HepG2 (cell line): Measurements from ENCODE around the gene TMEM222. TPM values are rescaled to one million over a fixed set of nuclear protein-coding genes. Genes with fewer than 3 reads are reported as not detected.

ENCODE experiments used
- ATAC-seq: fragments of 200-7000 bp; cut with Tn5 transposase; 3 replicates; pipeline ENCODE4 v1.9.1; 2020; ENCODE audit warnings: mild to moderate bottlenecking, moderate library complexity
- BruUV-seq: library from RNA; stranded (reverse); fragments of 400-500 nt; replicated peaks from 2 replicates; lab custom pipeline; 2021; lab: Mats Ljungman, UMichigan
- CTCF ChIA-PET: fragments of 300-600 bp; formaldehyde crosslinking; extraction: SDS; loops from one replicate; lab custom pipeline; 2021; ENCODE audit warnings: low total read pairs, inconsistent platforms, low intra/inter-chr PET ratio; lab: Yijun Ruan, JAX
- POLR2A ChIA-PET: fragments of 350-600 bp; sonication (Branson Sonifier 250); formaldehyde crosslinking; loops from one replicate; lab custom pipeline; 2020; ENCODE audit warnings: antibody characterized with exemption, inconsistent platforms; lab: Yijun Ruan, JAX
- DNase-seq: peaks from one replicate; pipeline ENCODE4 v3.0.0-alpha.2; 2015; ENCODE audit warnings: low spot score
- FAIRE-seq: peaks from 3 replicates; lab custom pipeline; 2011; peaks lifted over from hg19 to GRCh38; lab: Jason Lieb, UNC
- H2AFZ ChIP-seq: one replicate; pipeline ENCODE4 v1.6.1; 2011; ENCODE audit warnings: low read length, inconsistent platforms
- H3K27ac ChIP-seq: fragments of 300-600 bp; 3 replicates; pipeline ENCODE4 v1.8.0; 2011; ENCODE audit warnings: mixed run types, mild to moderate bottlenecking, mixed read lengths, low read length, inconsistent platforms; ENCODE audit not compliant: insufficient read depth; ENCODE audit errors: extremely low read length
- H3K27me3 ChIP-seq, 2 experiments: fragments of 200-600 bp in 1 of 2; 2 replicates in 1 of 2; 3 replicates in 1 of 2; pipeline versions ENCODE4 v1.6.0 to v1.8.0; 2011; ENCODE audit warnings: low read length in 2 of 2, mild to moderate bottlenecking in 2 of 2, moderate library complexity in 2 of 2, inconsistent platforms in 1 of 2; ENCODE audit not compliant: insufficient read depth in 2 of 2, control insufficient read depth in 1 of 2
- H3K36me3 ChIP-seq, 2 experiments: fragments of 200-600 bp in 1 of 2; replicated peaks in 1 of 2; 2 replicates in 1 of 2; 3 replicates in 1 of 2; pipeline versions ENCODE4 v1.5.1 to v1.8.0; 2011; ENCODE audit warnings: low read length in 2 of 2, inconsistent platforms in 1 of 2; ENCODE audit not compliant: insufficient read depth in 2 of 2, control insufficient read depth in 1 of 2
- H3K4me1 ChIP-seq: 2 replicates; pipeline ENCODE4 v1.5.1; 2012; ENCODE audit warnings: low read length, inconsistent platforms; ENCODE audit not compliant: insufficient read depth
- H3K4me2 ChIP-seq: 2 replicates; pipeline ENCODE4 v1.6.0; 2011; ENCODE audit warnings: low read depth, low read length, inconsistent platforms
- H3K4me3 ChIP-seq, 3 experiments: fragments of 200-600 bp in 1 of 3; sonication (generic), shearing (Covaris generic) in 1 of 3; replicated peaks in 1 of 3; 2 replicates each; pipeline ENCODE4 v1.5.1; 2011 to 2016; ENCODE audit warnings: low read length in 3 of 3, inconsistent platforms in 2 of 3, low read depth in 2 of 3, mild to moderate bottlenecking in 2 of 3, control low read depth in 1 of 3, mixed read lengths in 1 of 3; ENCODE audit not compliant: insufficient read depth in 1 of 3
- H3K79me2 ChIP-seq: one replicate; pipeline ENCODE4 v1.6.1; 2011; ENCODE audit warnings: low read length, inconsistent platforms; ENCODE audit not compliant: insufficient read depth
- H3K9ac ChIP-seq: 2 replicates; pipeline ENCODE4 v1.6.0; 2011; ENCODE audit warnings: mild to moderate bottlenecking, low read depth, low read length, inconsistent platforms; ENCODE audit not compliant: insufficient read depth
- H3K9me3 ChIP-seq: 2 replicates; pipeline ENCODE4 v1.5.1; 2012; ENCODE audit warnings: mild to moderate bottlenecking, low read length
- H4K20me1 ChIP-seq: 2 replicates; pipeline ENCODE4 v1.6.0; 2011; ENCODE audit warnings: inconsistent platforms, mild to moderate bottlenecking, low read length, moderate library complexity; ENCODE audit not compliant: insufficient read depth
- ELF3 ChIP-seq: IDR thresholded peaks from 2 replicates; pipeline ENCODE4 v1.6.1; 2016; ENCODE audit warnings: missing genetic modification reagents, missing compliant biosample characterization
- FOXK1 ChIP-seq: sonication (generic); formaldehyde crosslinking; IDR thresholded peaks from 2 replicates; pipeline ENCODE4 v1.4.0; 2020; ENCODE audit warnings: low read depth, missing genetic modification reagents, borderline replicate concordance
- NR2F6 ChIP-seq, 2 experiments: IDR thresholded peaks; 2 replicates each; pipeline ENCODE4 v1.6.1; 2016; ENCODE audit warnings: antibody characterized with exemption in 1 of 2, mild to moderate bottlenecking in 1 of 2
- REL ChIP-seq: sonication (generic); formaldehyde crosslinking; conservative IDR thresholded peaks from 2 replicates; pipeline ENCODE4 v1.8.0; 2022; ENCODE audit warnings: mild to moderate bottlenecking, missing genetic modification reagents, moderate library complexity
- TEAD2 ChIP-seq: sonication (generic); formaldehyde crosslinking; IDR thresholded peaks from 2 replicates; pipeline ENCODE4 v1.9.0; 2021; ENCODE audit warnings: missing genetic modification reagents
- TMF1 ChIP-seq: sonication (generic); formaldehyde crosslinking; IDR thresholded peaks from 2 replicates; pipeline ENCODE4 v1.8.1; 2022; ENCODE audit warnings: low read depth, missing genetic modification reagents
- U2AF2 ChIP-seq: fragments of 200-400 bp; formaldehyde crosslinking; IDR thresholded peaks from 2 replicates; pipeline ENCODE4 v1.6.1; 2017; ENCODE audit warnings: low read depth, mild to moderate bottlenecking, low read length
- ZNF549 ChIP-seq: sonication (generic); formaldehyde crosslinking; IDR thresholded peaks from 2 replicates; pipeline ENCODE4 v1.5.0; 2020; ENCODE audit warnings: missing genetic modification reagents
- ZNF672 ChIP-seq: sonication (generic); formaldehyde crosslinking; IDR thresholded peaks from 2 replicates; pipeline ENCODE4 v1.8.1; 2022; ENCODE audit warnings: missing genetic modification reagents
- ZSCAN20 ChIP-seq: sonication (generic); formaldehyde crosslinking; IDR thresholded peaks from 2 replicates; pipeline ENCODE4 v1.4.0; 2020; ENCODE audit warnings: missing genetic modification reagents, mild to moderate bottlenecking, borderline replicate concordance
- WGBS: methylation state at CpG from one replicate; pipeline ENCODE4 v1.1.6; 2017; ENCODE audit warnings: low lambda C conversion rate; 5-methylcytosine and 5-hydroxymethylcytosine counted together
- in situ Hi-C: cut with HindIII; loops from 2 replicates; pipeline ENCODE4 v1.10.0; 2017; ENCODE audit warnings: low pct_unique_long_range_greater_than_20kb; ENCODE audit not compliant: extremely low pct_ligation_motif_present
- intact Hi-C: fragments of 100-400 bp; cut with micrococcal nuclease; formaldehyde crosslinking; loops from one replicate; pipeline ENCODE4 v1.10.0; 2022; ENCODE audit not compliant: unreplicated experiment
- polyA plus RNA-seq, 8 experiments: library from polyadenylated mRNA; depleted of rRNA in 3 of 8; stranded (reverse) in 7 of 8; unstranded in 1 of 8; fragments of >200 nt; fragmentation: Illumina TruSeq in 4 of 8; extraction: Trizol in 4 of 8; gene quantifications; 2 replicates each; pipeline versions ENCODE4 v1.2.1 to v1.2.3, GENCODE V29; 2011 to 2016; ENCODE audit warnings: low read depth in 4 of 8, missing spikeins in 1 of 8, mixed read lengths in 1 of 8; ENCODE audit not compliant: insufficient read depth in 1 of 8
- total RNA-seq, 5 experiments: library from RNA; depleted of rRNA; stranded (reverse); fragments of >200 nt; fragmentation: Illumina TruSeq; extraction: Trizol; gene quantifications; 2 replicates each; pipeline ENCODE4 v1.2.3, GENCODE V29; 2016; ENCODE audit warnings: low read depth in 1 of 5
- TF ChIP-seq, protein P1 (sequence below): sonication (generic); formaldehyde crosslinking; conservative IDR thresholded peaks from 2 replicates; pipeline ENCODE4 v1.4.0; 2020; ENCODE audit warnings: missing genetic modification reagents
- TF ChIP-seq, protein P2 (sequence below): sonication (generic); formaldehyde crosslinking; IDR thresholded peaks from 2 replicates; pipeline ENCODE4 v1.8.1; 2023; ENCODE audit warnings: mild to moderate bottlenecking, missing genetic modification reagents
- TF ChIP-seq, protein P3 (sequence below): sonication (generic); formaldehyde crosslinking; IDR thresholded peaks from 2 replicates; pipeline ENCODE4 v1.4.0; 2020; ENCODE audit warnings: missing genetic modification reagents

The TMEM222 gene
- total and polyA plus RNA-seq, 2 of the 13 experiments (the other 11 are each of a cell fraction or from before 2014, with no cell fraction given): 22.7 to 29.6 TPM

DNA sequence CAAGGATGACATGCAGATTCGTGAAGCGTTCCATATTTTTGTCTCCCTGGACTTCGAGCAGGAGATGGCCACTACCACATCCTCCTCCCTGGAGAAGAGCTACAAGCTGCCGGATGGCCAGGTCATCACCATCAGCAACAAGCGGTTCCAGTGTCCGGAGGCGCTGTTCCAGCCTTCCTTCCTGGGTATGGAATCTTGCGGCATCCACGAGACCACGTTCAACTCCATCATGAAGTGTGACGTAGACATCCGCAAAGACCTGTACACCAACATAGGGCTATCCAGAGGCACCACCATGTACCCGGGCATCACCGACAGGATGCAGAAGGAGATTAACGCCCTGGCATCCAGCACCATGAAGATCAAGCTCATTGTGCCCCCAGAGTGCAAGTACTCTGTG lies 3.3 kb downstream of the TMEM222 start:
- CTCF ChIA-PET: no interaction called here
- in situ Hi-C loops (no loop called here), intact Hi-C loops (no loop called here)
- no peak for ATAC-seq
- no peak overlapping the region for H3K27ac ChIP-seq
- no peak for DNase-seq
- 98% methylated on average over 14 of the region's 15 CpGs for WGBS
- BruUV-seq: no TSS peak
- no peak overlapping the region for H3K9ac ChIP-seq
- no peak for FAIRE-seq
- POLR2A ChIA-PET: no interaction called here
- no peak overlapping the region for H3K4me3 ChIP-seq
- TF ChIP-seq TMF1 (CRISPR knock-in tag) (no peak), U2AF2 (no peak), NR2F6 (IDR thresholded peaks at IDR 0.05) (no peak), NR2F6 (CRISPR knock-in tag; IDR thresholded peaks at IDR 0.05) (no peak), ZSCAN20 (CRISPR knock-in tag) (no peak), FOXK1 (CRISPR knock-in tag) (no peak), TEAD2 (CRISPR knock-in tag) (no peak), ZNF672 (no peak), ZNF549 (CRISPR knock-in tag) (no peak), REL (CRISPR knock-in tag) (no peak), ELF3 (CRISPR knock-in tag) (no peak)
- TF ChIP-seq, protein P1, sequence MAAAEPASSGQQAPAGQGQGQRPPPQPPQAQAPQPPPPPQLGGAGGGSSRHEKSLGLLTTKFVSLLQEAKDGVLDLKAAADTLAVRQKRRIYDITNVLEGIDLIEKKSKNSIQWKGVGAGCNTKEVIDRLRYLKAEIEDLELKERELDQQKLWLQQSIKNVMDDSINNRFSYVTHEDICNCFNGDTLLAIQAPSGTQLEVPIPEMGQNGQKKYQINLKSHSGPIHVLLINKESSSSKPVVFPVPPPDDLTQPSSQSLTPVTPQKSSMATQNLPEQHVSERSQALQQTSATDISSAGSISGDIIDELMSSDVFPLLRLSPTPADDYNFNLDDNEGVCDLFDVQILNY: no peak
- TF ChIP-seq, protein P2, sequence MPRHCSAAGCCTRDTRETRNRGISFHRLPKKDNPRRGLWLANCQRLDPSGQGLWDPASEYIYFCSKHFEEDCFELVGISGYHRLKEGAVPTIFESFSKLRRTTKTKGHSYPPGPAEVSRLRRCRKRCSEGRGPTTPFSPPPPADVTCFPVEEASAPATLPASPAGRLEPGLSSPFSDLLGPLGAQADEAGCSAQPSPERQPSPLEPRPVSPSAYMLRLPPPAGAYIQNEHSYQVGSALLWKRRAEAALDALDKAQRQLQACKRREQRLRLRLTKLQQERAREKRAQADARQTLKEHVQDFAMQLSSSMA (CRISPR knock-in tag): no peak
- TF ChIP-seq, protein P3, sequence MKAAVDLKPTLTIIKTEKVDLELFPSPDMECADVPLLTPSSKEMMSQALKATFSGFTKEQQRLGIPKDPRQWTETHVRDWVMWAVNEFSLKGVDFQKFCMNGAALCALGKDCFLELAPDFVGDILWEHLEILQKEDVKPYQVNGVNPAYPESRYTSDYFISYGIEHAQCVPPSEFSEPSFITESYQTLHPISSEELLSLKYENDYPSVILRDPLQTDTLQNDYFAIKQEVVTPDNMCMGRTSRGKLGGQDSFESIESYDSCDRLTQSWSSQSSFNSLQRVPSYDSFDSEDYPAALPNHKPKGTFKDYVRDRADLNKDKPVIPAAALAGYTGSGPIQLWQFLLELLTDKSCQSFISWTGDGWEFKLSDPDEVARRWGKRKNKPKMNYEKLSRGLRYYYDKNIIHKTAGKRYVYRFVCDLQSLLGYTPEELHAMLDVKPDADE (CRISPR knock-in tag): no peak
- peaks cover 26% of the 10 kb centered on the region for H3K4me1 ChIP-seq
- H4K20me1 ChIP-seq: no peaks in the 10 kb centered on the region
- H3K4me2 ChIP-seq: no peak overlapping the region
- peaks cover 5 to 46% of the 10 kb centered on the region in 2 experiments; a peak in 4 of 5 replicates for H3K36me3 ChIP-seq
- no peaks in the 10 kb centered on the region for H3K9me3 ChIP-seq
- H3K79me2 ChIP-seq: peaks cover 35% of the 10 kb centered on the region
- H3K27me3 ChIP-seq: peaks cover 0 to 6% of the 10 kb centered on the region in 2 experiments; a peak in 1 of 5 replicates
- H2AFZ ChIP-seq: no peak overlapping the region
